ENCODE results near the gene ALDH3A2.
"Not testable (repeated sequence)": the region's sequence is repeated elsewhere in the genome, so short reads cannot be mapped to it uniquely, and the experiment has no call there.

ALDH3A2 gene

GRCh38 chr17:19651451-19652238 is 3.1 kb downstream of the ALDH3A2 start:
- DNase-seq = no peak

- DNase-seq = no peak
Observed at GRCh38 chr17:19652595-19652994, 4.0 kb downstream of the ALDH3A2 start.

- no peak for DNase-seq
Observed at GRCh38 chr17:19654342-19654886, 5.9 kb downstream of the ALDH3A2 start.

GRCh38 chr17:19654896-19655295 is 6.3 kb downstream of the ALDH3A2 start:
- DNase-seq = no peak

GRCh38 chr17:19656336-19656735 is 7.8 kb downstream of the ALDH3A2 start:
- no peak for DNase-seq

GRCh38 chr17:19656851-19657581 is 8.5 kb downstream of the ALDH3A2 start:
- no peak for DNase-seq

- no peak for DNase-seq
Observed at GRCh38 chr17:19659366-19660177, 11.0 kb downstream of the ALDH3A2 start.

GRCh38 chr17:19660219-19660870 is 11.8 kb downstream of the ALDH3A2 start:
- DNase-seq = no peak

GRCh38 chr17:19661121-19661520 is 12.6 kb downstream of the ALDH3A2 start:
- no peak for DNase-seq

- no peak for DNase-seq
Observed at GRCh38 chr17:19663097-19663496, 14.5 kb downstream of the ALDH3A2 start.

GRCh38 chr17:19664136-19664820 is 15.7 kb downstream of the ALDH3A2 start:
- no peak for DNase-seq

- DNase-seq = no peak
Observed at GRCh38 chr17:19664821-19665181, 16.2 kb downstream of the ALDH3A2 start.

GRCh38 chr17:19669680-19670079 is 21.1 kb downstream of the ALDH3A2 start:
- not testable (repeated sequence) for DNase-seq

- DNase-seq = no peak
Observed at GRCh38 chr17:19670908-19671307, 22.4 kb downstream of the ALDH3A2 start.

- no peak for DNase-seq
Observed at GRCh38 chr17:19671433-19671832, 22.9 kb downstream of the ALDH3A2 start.

GRCh38 chr17:19672009-19672750 is 23.6 kb downstream of the ALDH3A2 start:
- DNase-seq = no peak

- no peak for DNase-seq
Observed at GRCh38 chr17:19673623-19674022, 25.1 kb downstream of the ALDH3A2 start.

GRCh38 chr17:19676896-19677295 is 28.3 kb downstream of the ALDH3A2 start:
- no peak for DNase-seq

GRCh38 chr17:19677736-19678379 is 29.3 kb downstream of the ALDH3A2 start:
- no peak for DNase-seq

- no peak for DNase-seq
Observed at GRCh38 chr17:19678581-19679453, 30.3 kb downstream of the ALDH3A2 start.

All from HCEC 1CT (cell line).